ENCODE data around the gene KLHL26.

The KLHL26 gene

DNA sequence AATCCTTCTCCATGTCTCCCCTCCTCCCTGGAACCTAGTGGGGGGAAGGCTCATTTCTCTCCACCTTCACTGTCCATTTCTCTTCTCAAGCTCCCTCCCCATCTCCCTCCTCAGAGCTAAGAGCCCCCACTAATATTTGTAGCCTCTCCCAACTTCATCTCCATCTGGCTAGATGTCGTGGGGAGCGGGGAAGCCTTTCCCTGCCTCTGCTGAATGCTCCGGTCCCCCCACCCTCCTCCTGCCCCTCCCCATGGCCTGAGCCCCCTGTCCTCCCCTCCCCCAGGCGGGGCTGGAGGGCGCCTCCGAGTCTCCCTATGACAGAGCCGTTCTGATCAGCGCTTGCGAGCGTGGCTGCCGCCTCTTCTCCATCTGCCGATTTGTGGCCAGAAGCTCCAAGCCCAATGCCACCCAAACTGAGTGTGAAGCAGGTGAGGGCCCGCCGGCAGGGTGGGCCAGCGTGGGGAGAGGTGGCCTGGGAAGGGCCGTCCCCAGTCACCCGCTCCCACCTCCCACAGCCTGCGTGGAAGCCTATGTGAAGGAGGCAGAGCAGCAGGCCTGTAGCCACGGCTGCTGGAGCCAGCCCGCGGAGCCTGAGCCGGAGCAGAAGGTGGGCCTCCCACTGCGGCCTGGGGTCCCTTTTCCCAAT lies 23.1 kb upstream of the KLHL26 start:
- DNase-seq, result no peak

DNA sequence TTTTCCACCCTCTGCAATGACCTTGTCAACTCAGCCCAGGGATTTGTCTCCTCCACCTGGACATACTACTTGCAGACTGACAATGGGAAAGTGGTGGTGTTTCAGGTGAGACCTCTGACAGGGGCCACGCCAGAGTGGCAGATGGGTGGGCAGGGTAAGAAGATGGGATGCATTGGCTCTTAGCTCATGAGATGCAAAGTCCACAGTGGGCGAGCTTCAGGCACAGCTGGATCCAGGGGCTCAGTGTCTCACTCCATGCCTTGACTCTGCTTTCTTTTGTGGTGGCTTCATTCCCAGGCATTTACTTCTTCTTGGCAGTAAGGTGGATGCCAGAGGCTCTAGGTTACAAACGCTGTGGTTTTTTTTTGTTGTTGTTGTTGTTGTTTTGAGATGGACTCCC lies 20.8 kb upstream of the KLHL26 start:
- no peak for DNase-seq

DNA sequence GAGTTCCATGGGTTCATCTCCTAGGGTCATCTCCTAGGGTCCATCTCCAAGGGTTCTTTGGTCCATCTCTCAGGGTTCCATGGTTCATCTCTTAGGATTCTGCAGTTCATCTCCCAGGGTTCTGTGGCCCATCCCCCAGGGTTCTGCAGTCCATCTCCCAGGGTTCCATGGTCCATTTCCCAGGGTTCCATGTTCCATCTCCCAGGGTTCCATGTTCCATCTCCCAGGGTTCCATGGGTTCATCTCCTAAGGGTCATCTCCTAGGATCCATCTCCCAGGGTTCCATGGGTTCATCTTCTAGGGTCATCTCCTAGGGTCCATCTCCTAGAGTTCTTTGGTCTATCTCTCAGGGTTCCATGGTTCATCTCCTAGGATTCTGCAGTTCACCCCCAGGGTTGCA lies 19.3 kb upstream of the KLHL26 start:
- no peak for DNase-seq

DNA sequence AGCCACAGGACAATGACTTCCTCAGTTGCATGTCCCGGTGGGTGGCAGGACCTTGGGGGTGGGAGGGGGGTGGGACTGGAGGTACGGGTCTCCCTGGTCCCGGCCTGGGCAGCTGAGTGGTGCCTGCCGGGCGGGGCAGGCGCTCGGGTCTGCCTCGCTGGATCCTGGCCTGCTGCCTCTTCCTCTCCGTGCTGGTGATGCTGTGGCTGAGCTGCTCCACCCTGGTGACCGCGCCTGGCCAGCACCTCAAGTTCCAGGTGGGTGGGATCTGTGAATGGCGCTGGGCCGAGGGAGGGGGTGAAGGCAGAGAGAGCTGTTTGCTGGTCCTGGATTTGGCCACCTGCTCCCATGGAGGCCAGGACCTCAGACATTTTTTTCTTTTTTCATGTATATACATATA lies 18.6 kb upstream of the KLHL26 start:
- no peak for DNase-seq

DNA sequence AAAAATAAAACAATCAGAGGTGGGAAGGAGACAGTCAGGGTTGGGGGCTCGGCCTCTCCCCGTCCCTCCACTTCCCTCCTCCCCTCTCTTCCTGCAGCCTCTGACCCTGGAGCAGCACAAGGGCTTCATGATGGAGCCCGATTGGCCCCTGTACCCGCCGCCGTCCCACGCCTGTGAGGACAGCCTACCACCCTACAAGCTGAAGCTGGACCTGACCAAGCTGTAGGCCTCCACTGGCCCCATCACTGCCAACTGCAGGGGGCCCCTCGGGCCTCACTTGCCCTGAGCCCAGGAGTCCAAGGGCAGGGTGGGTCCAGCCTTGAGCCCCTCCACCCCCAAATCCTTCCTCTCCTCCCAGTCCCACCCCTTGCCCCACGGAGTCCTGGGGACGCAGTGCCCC lies 16.5 kb upstream of the KLHL26 start:
- DNase-seq, result no peak

DNA sequence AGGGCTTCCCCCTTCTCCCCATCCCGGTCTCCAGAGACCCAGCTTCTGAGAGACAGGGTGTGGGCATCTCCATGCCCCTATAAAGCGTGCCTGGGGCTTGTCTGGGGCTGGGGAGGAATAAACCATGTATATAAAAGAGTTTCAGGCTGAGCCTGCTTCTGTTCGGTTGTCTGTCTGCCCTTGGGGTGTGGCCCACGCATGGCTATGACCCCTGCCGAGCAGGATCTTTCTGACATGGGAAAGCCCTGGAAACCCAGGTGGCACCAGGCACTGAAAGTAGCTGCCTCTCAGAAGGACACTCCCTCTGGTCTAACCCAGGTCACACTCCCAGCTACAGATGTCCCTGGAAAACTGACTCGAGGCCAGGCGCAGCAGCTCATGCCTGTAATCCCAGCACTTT lies 15.9 kb upstream of the KLHL26 start:
- DNase-seq, result no peak

DNA sequence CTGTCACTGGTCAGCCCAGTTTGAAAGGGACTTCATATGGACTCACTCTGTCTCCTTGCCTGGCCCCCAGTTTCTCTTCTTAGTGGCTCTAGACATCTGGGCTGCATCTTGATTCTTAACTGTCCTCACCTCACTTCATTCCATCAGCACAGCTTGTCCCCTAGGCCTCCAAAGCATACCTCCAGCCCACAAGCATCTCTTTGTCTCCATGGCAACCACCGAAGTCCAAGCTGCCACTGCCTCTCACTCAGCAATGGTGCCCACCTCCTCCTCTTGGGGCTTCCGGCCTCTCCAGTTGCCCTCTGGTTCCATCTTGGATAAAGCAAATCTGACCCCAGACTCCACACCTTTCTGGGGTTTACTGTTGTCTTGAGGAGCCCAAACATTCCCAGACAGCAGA lies 9.9 kb upstream of the KLHL26 start:
- no peak for DNase-seq

DNA sequence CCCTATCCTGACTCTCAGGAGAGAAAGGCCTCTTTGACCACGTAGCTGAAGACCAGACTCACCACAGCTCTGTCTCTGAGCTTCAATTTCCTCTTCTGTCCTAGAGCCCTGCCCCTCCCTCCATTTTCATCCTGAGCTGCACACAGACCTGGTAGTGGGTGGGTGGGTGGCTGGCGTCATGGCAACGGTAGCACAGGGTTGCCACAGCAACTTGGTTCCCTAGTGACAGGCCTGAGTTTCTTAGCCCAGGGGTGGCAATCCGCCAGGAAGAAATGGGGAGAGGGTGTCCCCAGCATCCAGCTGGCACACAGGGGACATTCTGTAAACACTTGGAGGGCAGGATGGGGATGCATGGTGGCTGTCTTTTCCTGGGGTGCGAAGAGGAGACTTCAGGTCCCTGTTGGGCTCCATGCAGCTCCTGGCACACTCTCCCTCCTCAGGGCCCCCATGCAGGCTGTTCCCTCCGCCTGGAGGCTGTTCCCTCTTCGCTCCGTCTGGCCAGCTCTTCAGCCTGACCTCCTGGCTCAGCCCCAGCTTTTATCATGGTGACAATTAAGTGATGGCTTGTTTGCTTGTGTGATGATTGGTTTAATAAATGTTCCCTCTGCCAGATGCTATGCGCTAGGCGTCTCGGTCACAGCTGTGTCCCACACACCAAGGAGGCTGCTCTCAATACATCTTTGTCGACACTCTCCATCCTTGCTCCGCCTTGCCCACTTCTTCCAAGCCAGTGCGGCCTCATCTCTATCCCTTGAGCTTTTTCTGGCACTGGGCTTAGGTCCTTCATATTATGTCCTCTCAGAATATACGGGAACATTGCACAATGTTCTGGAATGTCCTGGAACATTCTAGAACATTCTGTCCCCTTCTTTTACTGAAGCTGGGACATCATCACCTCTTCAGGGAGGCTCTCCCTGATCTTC lies 7.4 kb upstream of the KLHL26 start:
- DNase-seq, result no peak

DNA sequence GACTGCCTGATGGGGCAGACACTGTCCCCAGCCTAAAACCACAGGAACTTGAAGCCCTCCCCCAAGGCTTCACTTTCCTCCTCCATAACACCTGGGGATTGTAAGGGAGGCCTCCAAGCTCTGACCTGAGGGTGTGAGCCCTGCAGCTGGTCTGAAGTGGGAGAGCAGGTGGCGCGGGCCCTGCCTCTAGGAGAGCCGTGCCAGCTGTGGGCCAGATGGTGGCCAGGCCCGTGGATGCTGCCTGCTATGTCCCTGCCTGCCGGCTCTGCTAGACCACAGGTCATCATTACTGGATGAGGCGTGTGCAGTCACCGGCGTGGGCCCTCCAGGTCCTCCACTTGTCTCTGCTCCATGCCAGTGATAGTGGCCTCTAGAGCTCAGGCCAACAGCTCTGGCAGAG lies 3.5 kb upstream of the KLHL26 start:
- DNase-seq, result no peak

DNA sequence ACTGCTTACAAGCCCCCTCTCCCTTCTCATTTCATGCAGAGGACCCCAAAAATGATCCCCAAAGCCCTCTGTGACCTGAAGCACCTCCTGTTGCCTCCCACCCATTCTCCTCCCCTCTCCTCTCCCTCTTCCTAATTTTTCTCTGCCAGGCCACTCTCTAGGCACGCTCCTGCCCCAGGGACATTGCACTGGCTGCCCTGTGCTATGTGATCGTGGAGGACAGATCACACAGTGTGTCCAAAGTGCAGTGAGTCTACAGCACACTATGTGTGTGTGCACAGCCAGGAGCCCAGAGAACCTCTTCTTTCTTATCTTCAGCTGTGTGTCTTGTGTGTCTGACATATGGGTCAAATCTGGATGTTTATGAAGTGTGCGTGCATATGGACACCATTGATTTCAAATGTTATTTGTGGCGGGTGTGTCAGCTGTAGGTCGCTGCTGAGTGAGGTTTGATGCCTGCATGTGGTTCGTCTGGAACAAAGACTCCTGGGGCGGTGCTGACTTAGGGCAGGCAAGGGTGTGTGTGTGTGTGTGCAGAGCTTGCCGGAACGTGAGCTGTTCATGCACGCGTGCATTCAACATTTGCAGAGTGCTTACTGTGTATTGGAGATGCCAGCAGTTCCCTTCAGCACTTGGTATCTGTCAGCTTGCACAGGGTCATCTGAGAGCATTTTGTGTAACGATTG lies 2.1 kb upstream of the KLHL26 start:
- no peak for DNase-seq

DNA sequence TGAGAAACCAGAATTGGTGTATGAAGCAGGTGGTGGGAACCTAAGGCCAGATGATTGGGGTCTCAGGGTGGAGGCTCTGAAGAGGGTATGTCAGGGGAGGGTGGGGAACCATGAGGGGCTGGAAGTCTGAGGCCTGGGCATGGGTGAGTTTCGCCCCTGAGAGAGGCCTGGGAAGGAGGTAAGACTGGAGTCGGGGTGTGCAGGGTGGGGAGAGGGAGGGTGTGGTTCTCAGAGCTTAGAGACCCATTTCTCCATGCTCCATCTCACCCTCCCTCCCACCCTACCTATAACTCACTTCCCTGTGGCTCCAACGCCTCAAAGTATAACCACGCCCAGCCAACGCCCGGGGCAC lies 1.0 kb upstream of the KLHL26 start:
- no peak for DNase-seq

DNA sequence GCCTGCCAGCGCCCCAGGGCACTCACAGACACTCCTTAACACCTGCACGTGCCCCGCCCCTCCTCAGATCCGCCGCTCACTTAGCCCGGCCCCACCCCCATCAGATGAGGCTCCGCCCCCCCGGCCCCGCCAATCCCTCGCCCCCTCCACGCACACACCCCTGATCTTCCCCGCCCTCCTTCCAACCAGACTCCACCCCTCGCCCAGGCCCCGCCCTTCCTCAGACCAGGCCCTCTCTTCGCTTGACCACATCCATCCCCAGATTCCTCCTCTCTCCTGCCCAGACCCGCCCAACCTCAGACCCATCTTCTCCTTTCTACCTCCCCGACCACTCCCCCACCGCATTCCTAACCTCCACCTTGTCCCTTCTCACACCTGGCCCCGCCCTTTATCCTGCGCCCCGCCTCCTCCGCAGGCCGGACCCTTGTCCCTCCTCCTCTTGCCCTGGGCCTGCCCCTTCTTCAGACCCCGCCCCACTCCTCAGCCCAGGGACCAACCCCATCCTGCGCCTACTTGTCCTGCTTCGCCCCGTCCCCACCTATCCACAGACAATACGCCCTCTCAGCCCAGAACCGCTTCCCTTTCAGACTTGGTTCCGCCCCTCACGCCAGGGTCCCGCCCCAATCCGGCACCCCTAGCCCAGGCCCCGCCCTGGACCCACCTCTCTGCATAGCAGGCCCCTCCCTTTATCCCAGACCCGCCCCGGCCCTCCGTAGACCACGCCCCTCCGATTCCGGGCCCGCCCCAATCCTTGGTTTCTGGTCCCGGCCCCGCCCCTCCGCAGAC lies 452 bp upstream of the KLHL26 start:
- peak; percentile 98 for DNase-seq

DNA sequence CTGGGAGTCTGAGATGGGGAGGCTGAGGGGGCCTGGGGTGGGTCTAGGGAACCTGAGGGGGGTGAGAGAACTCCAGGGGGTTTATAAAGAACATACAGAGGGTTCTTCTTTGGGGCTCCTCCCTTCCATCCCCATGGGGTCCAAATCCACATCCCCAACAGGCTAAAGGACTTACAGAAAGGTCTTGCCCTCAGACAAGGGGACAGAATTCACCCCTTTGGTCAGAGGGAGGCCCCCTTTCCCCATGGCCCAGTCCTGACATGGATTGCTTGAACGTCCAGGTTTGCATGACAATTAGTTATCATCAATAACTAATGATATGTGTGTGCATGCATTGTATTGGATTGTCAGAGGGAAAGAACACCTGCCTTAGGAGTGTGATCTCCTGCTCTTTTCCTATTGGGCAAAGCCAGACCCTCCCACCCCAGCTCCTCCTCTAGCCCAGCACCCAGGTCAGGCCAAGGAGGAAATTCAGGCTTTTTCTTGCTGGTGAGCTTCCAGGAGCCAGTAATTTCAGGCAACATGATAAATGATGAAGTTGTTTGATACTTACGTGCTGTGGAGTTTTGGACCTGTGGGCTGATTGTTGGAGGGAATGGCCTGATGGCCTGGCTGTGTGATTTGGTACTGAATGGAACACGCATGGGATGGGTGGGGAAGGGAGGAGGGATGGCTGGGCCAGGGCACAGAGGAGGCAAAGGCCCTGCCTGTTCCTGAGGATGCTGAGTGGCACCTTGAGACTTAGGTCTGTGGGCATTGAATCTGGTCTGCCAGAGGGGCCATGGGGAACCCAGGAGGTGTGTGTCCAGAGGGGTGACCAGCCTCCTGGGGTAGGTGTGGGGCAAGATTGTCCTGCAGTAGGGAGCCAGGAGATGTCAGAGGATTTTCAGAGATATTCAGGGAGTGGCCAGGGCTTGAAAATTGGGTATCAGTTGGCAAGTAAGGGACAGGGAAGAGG lies 1.1 kb downstream of the KLHL26 start:
- no peak for DNase-seq

DNA sequence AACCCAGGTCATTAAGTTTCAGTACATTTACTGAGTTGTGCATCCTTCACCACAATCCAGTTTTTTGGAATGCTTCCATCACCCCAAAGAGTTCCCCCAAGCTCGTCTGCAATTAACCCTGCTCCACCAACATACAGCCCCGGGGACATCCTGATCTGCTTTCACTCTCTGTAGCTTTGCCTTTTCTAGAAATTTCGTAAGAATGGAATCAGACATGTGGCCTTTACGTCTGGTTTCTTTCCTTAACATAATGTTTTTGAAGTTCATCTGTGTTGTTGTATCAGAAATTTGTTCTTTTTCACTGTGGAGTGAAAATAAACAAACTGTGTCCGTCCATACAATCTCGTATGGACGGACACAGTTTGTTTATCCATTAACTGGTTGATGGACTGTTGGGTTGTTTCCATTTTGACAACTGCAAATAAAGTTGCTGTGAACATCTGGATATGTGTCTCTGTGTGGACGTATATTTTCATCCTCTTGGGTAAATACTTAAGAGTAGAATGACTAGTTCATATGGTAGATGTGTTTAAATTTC lies 2.9 kb downstream of the KLHL26 start:
- DNase-seq, result no peak

DNA sequence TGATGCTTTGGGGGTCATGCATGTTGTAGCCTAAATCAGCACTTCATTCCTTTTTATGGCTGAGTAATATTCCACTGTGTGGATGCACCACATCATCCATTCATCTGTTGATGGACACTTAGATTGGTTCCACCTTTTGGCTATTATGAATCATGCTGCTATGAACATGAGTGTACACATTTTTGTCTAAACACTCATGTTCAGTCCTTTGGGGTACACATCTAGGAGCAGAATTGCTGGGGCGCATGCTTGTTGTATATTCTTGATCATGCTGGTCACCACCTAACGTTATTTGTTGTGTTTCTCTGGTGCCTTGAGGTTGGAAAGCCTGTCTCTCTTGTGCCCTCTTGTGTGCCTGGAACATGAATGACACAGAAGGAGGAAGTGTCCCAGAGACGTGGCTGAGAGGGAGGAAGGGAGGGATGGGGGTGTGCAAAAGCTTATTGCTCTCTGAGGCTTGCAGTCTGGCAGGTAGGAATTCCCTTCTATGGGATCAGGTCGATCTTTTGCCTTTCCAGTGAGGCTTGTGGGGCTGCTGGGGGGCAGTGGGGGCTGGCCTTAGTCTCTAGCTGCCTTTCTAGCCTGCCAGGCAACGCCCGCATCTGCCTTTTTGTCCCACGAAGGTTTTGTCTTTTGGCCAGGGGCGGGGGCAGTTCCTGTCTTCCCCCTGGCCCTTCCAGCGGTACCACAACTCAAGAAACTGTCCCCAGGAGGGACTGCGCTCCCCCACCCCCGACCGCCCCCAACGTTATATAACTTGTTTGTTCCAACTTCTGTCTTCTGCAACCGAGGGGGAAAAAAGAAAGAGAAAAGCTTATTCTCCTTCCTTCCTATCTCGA lies 7.6 kb downstream of the KLHL26 start:
- DNase-seq, result peak; percentile 34

DNA sequence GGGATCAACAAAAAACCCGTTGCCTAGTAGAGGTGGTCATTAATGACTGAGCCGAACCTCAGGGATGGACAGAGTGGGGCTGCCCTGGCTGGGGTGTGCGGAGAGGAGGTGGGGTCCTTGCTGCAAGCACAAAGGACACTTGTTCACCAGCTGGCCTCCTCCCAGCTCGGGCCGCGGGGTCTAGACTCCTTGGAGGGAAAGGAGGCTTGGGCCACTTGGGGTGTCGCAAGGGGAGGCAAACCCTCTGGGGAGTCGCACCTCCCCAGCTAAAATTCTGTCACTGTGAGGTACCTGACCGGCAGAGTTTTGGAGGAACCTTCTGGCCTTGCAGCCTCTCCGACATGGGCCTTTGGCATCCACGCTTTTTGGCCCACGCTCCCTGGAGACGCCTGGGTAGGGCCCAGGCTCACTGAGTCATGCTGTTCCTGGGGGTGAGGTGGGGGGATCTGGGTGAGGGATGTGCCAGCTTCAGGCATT lies 8.2 kb downstream of the KLHL26 start:
- no peak for DNase-seq

DNA sequence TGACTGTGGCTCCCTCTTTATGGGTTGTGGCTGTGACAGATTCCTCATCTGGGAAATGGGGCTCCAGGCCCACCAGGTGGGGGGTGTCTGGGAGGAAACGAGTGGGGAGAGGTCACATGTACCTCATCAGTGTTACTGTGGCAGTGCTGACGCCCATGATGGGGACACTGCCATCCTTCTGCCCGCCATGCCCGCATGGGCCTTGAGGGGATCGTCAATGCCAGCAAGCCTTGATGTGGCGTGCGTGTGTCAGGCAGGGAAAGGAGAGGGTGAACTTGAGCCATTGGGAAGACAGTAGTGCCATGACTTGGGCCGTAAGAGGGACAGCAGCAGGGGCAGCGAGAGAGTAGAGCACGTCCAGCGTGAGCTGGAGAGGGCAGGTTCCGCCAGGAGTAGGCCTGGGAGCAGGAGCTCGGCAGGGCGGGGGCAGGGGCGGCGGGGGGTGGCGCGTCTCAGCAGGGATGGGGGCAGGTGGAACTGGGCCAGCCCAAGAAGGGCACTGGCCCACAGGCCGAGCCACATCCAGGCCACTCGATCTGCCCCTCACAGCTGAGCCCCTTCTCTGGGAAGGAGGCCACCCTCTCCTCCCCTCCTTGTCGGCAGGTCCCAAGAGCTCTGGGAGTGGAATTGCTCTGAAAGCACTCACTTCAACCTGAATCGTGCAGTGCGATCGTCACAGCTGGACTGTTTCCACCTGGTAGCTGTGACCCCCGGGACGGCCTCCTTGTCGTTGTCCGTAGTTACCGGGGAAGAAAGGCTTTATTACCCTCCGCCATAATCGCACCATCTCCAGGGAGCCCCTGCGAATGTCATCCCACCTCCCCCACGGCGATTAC lies 9.9 kb downstream of the KLHL26 start:
- no peak for DNase-seq

DNA sequence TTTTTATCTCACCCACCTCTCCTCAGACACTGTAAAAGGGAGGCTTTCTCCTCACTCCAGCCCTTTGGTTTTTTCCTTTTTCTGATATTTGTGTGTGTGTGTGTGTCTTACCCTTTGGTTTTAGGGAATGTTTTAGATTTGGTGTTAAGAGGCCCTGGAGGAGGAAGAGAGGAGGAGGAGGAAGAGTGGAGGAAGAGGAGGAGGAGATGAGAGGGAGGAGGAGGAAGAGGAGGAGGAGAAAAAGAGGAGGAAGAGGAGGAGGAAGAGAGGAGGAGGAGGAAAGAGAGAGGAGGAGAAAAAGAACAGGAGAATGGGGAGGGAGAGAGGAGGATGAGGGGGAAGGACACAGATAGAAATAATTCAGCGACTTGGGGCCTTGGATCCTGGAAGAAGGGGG lies 10.5 kb downstream of the KLHL26 start:
- no peak for DNase-seq

DNA sequence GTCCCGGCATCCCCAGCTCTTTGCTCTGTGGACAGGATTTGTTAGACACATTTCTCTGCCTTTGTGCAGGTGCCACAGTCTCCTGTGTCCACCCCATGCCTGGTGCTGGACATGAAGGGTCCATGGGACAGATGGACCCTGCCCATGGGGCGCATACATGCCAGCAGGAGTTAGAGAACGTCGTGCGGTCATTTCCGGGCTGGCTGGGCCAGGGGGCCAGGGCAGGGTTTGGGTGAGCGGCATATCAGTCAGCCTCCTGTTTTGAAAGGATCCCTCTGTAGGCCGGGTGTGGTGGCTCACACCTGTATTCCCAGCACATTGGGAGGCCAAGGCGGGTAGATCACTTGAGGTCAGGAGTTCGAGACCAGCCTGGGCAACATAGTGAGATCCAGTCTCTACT lies 11.0 kb downstream of the KLHL26 start:
- DNase-seq, result no peak

DNA sequence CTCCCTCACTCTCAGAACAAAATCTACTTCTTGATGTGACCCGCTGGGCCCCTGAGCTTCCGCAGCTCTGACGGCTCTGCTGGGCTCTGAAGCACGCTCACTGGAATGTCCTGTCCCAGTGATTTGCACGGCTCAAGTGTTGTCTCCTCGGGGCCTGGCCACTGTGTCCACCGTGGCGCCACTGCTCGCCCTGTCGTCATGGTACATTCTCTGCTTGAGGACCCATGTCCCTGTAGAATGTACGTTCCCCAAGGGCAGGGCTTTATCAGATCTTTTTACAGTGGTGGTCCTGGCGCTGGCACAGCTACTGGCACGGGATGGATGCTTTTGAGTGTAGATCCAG lies 12.1 kb downstream of the KLHL26 start:
- no peak for DNase-seq

Data from CD4-positive, alpha-beta T cell treated with Interleukin-15 for 1 hour (primary cell).